HG02870 (cell line): ENCODE measurements around the gene GATAD2B.
"Not testable (repeated sequence)": the region's sequence is repeated elsewhere in the genome, so short reads cannot be mapped to it uniquely, and the experiment has no call there.

Experiments used
- ATAC-seq: cut with Tn5 transposase; IDR thresholded peaks from one replicate; pipeline ENCODE4 v1.9.1; 2021; ENCODE audit warnings: mild to moderate bottlenecking, moderate library complexity; ENCODE audit not compliant: unreplicated experiment

Gene GATAD2B

DNA sequence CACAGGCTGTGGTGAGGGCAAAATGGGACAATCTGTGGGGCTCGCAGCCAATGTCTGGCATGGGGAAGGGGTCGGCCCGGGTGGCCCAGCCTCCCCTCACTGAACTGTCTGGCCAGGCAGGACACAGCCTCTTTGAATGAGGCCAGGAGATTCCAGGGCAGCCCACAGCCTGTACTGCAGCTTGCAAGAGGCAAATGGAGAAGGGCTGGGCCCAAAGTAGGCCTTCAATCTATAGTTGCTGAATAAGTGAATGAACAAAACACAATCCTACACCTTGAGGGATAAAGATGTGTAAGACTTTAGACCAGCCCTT, 124.3 kb downstream of the GATAD2B start:
- ATAC-seq, result no peak

- peak; percentile 57 for ATAC-seq
Measured at GRCh38 chr1:153796786-153797659, 125.7 kb downstream of the GATAD2B start.

DNA sequence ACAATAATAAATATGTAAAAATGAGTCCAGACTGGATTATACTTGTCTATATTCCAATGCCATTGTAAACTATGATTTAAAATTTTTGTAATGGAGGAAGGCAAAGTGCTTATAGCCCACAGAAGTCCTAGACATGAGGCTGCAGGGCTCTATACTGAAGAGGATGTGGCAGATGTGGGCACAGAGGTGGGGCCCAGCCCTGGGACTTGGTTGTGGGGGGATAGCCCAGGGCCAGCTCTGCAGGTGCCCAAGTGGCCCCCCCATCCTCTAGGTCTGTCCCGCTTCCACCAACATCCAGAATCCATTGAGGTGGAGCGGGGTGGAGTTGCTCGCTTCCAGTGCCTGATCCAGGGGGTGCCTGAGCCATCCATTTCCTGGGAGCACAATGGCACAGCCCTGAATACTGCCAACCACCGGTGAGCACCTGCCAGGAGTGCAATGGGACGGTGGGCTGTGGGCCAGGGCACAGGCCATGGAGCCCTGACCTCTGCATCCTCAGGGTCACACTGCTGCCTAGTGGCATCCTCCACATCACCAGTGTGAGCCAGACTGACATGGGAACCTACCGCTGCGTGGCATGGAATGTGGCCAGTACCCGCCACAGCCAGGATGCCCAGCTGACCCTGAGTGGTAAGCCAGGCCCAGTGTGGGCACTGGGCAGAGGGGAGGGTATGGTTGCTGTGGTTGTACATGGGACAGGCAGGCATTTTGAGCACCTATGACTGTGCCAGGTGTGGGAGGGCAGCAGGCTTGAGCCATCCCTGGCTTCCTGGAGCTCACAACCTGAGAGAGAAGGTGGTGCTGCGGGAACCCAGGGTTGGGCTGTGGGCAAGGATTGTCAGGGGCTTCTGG, 126.6 kb downstream of the GATAD2B start:
- no peak for ATAC-seq

- ATAC-seq, result no peak
Measured at GRCh38 chr1:153795330-153795837, 127.4 kb downstream of the GATAD2B start.

DNA sequence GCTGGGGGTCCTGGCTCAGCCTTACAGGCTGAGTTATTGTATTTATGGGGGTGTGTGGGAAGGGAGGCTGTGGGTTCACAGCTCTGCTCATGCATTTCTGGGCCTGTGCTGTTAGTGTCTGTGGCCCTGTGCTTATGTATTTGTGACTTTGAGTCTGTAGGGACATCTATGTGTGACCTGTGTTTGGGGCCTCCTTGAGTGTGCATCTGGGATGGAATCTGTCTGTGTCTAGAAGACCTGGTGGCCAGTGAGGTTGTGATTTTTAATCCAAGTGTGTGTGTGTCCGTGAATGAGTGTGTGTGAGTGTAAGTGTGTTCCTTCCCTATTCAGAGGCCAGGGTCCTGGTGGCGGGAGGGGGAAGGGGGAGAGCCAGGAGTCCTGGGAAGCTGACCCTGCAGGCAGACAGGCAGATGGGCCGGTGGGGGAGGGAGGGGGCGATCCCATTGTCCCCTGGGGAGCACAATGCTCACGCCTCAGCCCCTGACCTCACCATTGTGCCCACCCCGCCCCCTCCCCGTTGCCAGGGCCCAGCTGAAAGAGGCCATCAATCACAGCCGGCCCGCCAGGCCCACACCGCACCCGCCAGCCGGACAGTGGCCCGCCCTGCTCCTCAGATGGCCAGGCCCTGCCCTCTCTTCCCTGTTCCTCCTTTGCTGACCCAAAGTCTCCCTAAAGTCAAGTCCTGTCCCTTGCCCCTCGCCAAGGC, 128.0 kb downstream of the GATAD2B start:
- ATAC-seq, result no peak

DNA sequence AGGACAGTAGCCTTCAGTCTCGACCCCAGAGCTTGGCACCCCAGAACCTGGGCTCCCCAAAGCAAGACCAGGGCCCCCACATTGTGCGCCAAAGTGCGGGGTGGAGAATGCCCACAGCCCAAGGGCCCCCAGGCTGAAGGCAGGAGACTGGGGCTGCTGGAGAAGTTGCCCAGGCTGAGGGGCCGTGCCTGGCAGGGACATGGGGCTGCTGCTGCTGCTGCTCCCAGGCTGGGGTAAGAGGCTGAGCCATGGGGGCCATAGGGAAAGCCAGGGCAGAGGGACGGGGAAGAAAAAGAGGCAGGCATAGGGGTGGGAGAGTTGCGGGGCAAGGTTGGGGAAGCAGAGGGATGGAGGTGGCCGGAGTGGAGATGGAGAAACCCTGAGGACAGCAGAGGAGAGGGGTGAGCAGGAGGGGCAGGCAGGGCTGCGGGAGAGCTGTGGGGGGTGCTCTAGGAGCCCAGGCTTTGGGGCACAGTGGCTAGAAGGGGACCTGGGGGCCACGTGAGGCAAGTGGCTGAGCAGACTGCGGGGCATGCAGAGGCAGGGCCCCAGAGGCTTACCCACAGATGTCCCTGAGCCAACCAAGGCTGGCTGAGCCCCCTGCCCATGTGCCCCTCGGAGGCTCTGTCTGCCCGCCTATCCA, 128.7 kb downstream of the GATAD2B start:
- no peak for ATAC-seq

GRCh38 chr1:153793261-153793972, 129.4 kb downstream of the GATAD2B start:
- ATAC-seq, result no peak

- ATAC-seq, result no peak
Measured at GRCh38 chr1:153792631-153793041, 130.1 kb downstream of the GATAD2B start.

GRCh38 chr1:153791648-153792253, 131.0 kb downstream of the GATAD2B start:
- ATAC-seq, result no peak

- ATAC-seq, result peak; percentile 85
Measured at GRCh38 chr1:153790966-153791647, 131.7 kb downstream of the GATAD2B start.

GRCh38 chr1:153790313-153790965, 132.3 kb downstream of the GATAD2B start:
- ATAC-seq, result no peak

GRCh38 chr1:153789478-153790034, 133.2 kb downstream of the GATAD2B start:
- ATAC-seq, result no peak

GRCh38 chr1:153786038-153786790, 136.6 kb downstream of the GATAD2B start:
- ATAC-seq, result no peak

- peak; percentile 80 for ATAC-seq
Measured at GRCh38 chr1:153783233-153784190, 139.3 kb downstream of the GATAD2B start.

DNA sequence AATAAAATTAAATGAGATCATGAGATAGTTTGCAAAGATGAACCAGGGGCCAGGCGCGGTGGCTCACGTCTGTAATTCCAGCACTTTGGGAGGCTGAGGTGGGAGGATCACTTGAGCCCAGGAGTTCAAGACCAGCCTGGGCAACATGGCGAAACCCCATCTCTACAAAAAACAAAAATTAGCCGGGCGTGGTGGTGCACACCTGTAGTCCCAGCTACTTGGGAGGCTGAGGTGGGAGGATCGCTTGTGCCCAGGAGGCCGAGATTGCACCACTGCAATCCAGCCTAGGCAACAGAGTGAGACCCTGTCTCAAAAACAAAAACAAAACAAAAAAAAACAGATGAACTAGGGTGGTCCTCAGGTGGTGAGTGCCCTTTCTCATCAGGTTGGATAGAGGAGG, 140.1 kb downstream of the GATAD2B start:
- ATAC-seq, result not testable (repeated sequence)

- no peak for ATAC-seq
Measured at GRCh38 chr1:153780551-153780950, 142.2 kb downstream of the GATAD2B start.
